Measurements from ENCODE around the gene PNMA8A.

The PNMA8A gene

DNA sequence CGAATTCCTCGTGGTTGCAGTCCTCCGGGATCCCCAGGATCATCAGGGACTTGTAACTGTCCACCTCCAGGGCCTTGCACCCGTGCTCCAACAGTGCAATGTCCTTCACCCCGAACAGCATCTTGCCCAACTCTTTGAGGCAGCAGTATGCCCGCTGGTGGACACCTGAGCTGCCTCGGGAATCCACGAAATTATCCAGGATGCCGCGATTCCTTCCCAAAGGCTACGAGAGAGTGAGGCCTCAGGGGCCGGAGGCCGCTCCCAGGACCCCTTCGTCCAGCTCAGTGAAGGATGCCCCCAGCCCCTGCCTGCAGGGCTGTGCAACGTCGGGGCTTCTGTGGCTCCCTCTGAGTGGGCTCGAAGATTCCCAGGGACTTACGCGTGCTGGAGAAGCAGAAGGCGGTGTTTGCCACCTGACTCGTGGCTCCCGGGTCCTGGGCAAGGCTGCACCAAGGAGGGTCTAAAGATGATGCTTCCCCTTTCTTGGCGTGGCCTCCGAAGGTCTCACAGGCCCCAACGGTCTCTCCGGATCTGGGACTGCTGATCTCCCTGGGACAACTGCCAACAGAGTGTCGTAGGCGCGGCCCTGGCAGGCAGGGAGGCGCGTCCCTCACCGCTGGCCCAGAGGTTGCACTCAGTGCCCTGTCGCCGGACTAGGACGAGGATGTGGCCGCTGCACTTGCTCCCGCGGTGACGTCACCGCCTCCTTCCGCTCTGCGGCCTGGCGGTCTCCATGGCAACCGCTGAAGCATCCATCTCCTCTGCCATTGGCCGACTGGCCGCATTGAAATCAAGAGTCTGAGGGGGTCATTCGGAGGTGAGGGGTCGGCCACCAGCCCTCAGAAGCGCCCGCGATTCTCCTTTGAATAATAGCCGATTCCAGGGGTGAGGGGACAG, 42.9 kb downstream of the PNMA8A start, which contains the start of gene PNMA8C:
PNMA8C (minus strand) TSS at position 698 of the 897 bp plus-strand sequence; CDS start at position 121, 577 bp downstream.
- DNase-seq (ENCODE audit: low read depth), result no peak

DNA sequence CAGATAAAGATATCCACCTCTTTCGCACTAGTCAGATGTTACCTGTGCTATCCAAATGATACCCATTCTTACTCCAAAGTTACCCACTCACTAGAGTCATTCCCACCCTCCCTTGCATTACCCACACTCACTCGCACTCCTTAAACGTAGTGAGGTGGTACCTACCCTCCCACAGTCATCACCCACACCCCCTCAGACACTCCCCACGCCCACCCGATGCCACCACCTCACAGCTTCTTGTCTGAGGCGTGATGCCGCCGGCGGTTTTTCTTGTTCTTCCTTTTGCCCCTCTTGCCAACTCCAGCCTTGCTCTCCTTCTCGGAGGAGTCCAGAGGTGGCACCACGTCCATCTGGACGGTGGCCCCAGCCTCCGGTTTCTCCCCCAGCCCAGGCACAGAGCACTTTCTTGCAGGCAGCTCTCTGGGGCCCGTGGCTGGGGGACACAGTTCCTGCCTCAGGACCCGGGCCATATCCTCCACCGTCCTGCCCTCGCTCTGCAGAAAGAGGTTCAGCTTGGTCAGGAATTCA, 43.8 kb downstream of the PNMA8A start:
- no peak for DNase-seq (ENCODE audit: low read depth)

DNA sequence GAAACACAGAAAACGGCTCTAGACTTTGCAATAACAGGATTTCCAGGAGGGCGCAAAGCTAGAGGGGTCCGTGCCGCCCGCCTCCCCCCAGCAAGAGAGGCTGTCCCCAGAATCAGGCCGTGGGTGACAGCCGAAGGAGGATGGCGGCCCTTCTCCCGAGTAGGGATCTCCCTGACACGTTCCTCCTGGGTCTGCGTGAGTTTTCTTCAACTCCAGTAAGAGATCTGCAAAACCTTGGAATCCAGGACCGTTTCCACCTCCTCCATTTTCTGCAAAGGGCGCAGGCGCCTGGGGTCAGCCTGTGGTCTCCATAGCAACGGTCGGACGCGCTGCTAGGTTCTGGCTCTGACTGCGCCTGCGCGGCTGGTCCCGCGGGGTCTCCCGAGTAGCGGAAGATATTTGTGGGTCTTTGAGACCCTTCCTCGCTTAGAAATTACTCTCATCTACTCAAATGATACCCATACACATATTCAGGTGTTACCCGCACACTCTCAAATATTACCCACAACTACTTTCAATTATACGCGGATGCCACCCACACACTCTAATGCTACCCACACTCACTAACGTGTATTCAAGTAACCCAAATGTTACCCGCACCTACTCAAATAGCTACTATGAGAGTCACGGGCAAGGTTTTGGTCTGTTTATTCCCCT, 44.7 kb downstream of the PNMA8A start:
- DNase-seq (ENCODE audit: low read depth), result no peak

DNA sequence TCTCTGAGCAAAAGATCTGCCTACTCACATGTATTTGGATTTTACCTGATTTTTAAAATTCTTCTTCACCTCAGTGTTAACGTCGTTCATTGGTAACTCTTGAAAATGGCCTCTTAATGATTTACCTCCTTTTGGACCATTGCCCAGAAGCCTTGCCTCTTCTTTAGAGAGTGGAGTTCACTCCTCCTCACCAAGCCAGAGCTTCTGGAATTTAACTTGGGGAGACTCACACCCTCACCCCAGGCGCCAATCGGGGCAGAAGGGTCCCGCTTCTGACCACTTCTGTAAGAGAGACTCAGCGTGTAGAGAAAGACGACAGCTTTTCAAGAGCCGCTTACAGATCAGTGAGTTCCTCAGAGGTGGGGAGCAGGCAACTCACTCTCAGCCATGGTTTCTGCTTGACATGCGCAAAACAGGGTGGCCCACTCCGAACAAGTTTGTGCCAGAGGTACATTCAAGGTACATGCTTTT, 45.3 kb downstream of the PNMA8A start:
- DNase-seq (ENCODE audit: low read depth), result no peak

DNA sequence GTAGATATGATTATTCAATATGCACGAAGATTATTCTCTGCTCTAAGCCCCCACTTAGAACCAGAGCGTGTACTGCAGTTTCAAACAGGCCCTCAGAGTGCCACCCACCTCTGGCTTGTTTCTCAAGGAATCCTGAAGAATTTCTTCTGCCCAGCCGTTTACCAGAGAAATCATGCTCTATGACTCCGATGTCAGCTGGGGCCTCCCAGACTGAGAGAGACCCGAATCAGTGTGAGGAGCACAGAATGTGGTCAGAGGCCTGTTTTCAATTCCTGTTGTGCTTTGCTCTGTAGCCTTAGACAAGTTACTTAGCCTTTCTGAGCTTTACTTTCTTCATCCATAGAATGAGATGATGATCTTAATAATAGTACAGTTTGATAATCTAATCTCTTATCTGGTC, 48.2 kb downstream of the PNMA8A start:
- DNase-seq (ENCODE audit: low read depth), result no peak

DNA sequence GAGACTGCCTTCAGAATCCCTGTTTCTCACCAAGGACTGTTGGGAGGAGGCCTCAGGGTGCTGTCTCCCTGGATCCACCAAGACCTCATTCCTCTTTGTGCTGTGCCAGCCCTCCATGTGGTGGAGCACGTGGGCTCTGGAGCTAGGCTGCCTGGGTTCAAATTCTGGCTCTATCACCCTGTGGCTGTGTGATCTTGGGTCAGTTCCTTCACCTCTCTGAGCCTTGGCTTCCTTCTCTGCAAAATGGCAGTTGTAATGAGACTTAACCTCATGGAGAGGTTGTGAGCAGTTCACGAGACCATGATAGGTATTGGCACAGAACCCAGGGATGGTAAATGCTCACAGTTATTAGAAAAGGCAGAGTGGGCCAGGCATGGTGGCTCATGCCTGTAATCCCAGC, 49.0 kb downstream of the PNMA8A start:
- DNase-seq (ENCODE audit: low read depth), result no peak

DNA sequence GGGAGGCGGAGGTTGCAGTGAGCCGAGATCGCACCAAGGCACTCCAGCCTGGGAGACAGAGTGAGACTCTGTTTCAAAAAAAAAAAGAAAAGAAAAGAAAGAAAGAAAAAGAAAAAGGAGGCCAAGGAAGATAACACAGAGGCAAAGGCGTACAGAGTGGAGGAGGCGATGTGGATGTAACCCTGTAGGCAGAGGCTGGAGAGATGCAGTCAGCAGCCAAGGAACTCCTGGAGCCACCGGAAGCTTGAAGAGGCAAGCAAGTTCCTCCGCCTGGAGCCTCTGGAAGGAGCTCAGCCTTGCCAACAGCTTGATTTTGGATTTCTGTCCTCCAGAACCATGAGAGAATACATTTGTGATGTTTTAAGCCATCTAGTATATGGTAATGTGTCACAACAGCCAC, 51.3 kb downstream of the PNMA8A start:
- no peak for DNase-seq (ENCODE audit: low read depth)

Data from stromal cell of bone marrow (primary cell).